IMR-90 (cell line): ENCODE measurements around the gene PLA2G4E. TPM values are rescaled to one million over a fixed set of nuclear protein-coding genes. Genes with fewer than 3 reads are reported as not detected.

Experiments used
- ATAC-seq: fragments of 200-7000 bp; cut with Tn5 transposase; 2 replicates; pipeline ENCODE4 v1.9.1; 2020; ENCODE audit warnings: low read depth, mild to moderate bottlenecking, moderate library complexity
- BruUV-seq: library from RNA; stranded (reverse); fragments of 400-500 nt; replicated peaks from 2 replicates; lab custom pipeline; 2021; lab: Mats Ljungman, UMichigan
- CTCF ChIA-PET: fragments of 300-600 bp; formaldehyde crosslinking; extraction: SDS; loops from one replicate; lab custom pipeline; 2021; ENCODE audit warnings: antibody characterized with exemption; lab: Yijun Ruan, JAX
- POLR2A ChIA-PET: fragments of 300-600 bp; sonication (Branson Sonifier 250); formaldehyde crosslinking; loops from one replicate; lab custom pipeline; 2022; ENCODE audit warnings: antibody characterized with exemption; ENCODE audit not compliant: unreplicated experiment; lab: Charles Lee
- DNase-seq: peaks from one replicate; pipeline ENCODE4 v3.0.0; 2013
- H2AFZ ChIP-seq: replicated peaks from 2 replicates; pipeline ENCODE3; 2013; ENCODE audit warnings: low read length, mild to moderate bottlenecking; ENCODE audit not compliant: poor library complexity
- H2AK5ac ChIP-seq: 2 replicates; pipeline ENCODE4 v1.6.1; 2013; ENCODE audit warnings: low read depth, low read length, inconsistent platforms
- H2AK9ac ChIP-seq: replicated peaks from 2 replicates; pipeline ENCODE3; 2013; ENCODE audit warnings: mild to moderate bottlenecking, low read depth, low read length, moderate library complexity; ENCODE audit not compliant: poor library complexity
- H2BK120ac ChIP-seq: 2 replicates; pipeline ENCODE4 v1.6.1; 2013; ENCODE audit warnings: low read depth, low read length, inconsistent platforms
- H2BK15ac ChIP-seq: 3 replicates; pipeline ENCODE4 v1.6.1; 2013; ENCODE audit warnings: low read depth, low read length, inconsistent platforms
- H2BK20ac ChIP-seq: 2 replicates; pipeline ENCODE4 v1.6.1; 2013; ENCODE audit warnings: low read depth, mild to moderate bottlenecking, inconsistent platforms, low read length, moderate library complexity
- H2BK5ac ChIP-seq: 2 replicates; pipeline ENCODE4 v1.6.1; 2013; ENCODE audit warnings: mild to moderate bottlenecking, low read depth, low read length, inconsistent platforms; ENCODE audit not compliant: poor library complexity, severe bottlenecking
- H3K14ac ChIP-seq: replicated peaks from 2 replicates; pipeline ENCODE4 v1.6.1; 2013; ENCODE audit warnings: low read depth, low read length, inconsistent platforms
- H3K18ac ChIP-seq: 2 replicates; pipeline ENCODE4 v1.6.1; 2013; ENCODE audit warnings: low read depth, low read length, control low read depth
- H3K23ac ChIP-seq: 2 replicates; pipeline ENCODE4 v1.6.1; 2013; ENCODE audit warnings: low read depth, low read length, inconsistent platforms
- H3K27ac ChIP-seq: 2 replicates; pipeline ENCODE4 v1.5.1; 2013; ENCODE audit warnings: mild to moderate bottlenecking, control low read depth, low read length; ENCODE audit not compliant: insufficient read depth
- H3K27me3 ChIP-seq: 2 replicates; pipeline ENCODE4 v1.6.1; 2013; ENCODE audit warnings: low read length; ENCODE audit not compliant: control insufficient read depth, insufficient read depth
- H3K36me3 ChIP-seq: 2 replicates; pipeline ENCODE4 v1.6.1; 2013; ENCODE audit warnings: low read length, mixed read lengths; ENCODE audit not compliant: control insufficient read depth, insufficient read depth
- H3K4ac ChIP-seq: 2 replicates; pipeline ENCODE4 v1.6.1; 2013; ENCODE audit warnings: low read depth, low read length, inconsistent platforms
- H3K4me1 ChIP-seq: 2 replicates; pipeline ENCODE4 v1.6.1; 2013; ENCODE audit warnings: low read length, mixed read lengths; ENCODE audit not compliant: control insufficient read depth, insufficient read depth
- H3K4me2 ChIP-seq: 2 replicates; pipeline ENCODE4 v1.6.1; 2013; ENCODE audit warnings: low read depth, mild to moderate bottlenecking, control low read depth, low read length, moderate library complexity
- H3K4me3 ChIP-seq: 2 replicates; pipeline ENCODE4 v1.5.1; 2013; ENCODE audit warnings: low read depth, mild to moderate bottlenecking, control low read depth, low read length, moderate library complexity; ENCODE audit not compliant: insufficient read depth
- H3K56ac ChIP-seq: 2 replicates; pipeline ENCODE4 v1.6.1; 2013; ENCODE audit warnings: low read length, inconsistent platforms; ENCODE audit not compliant: insufficient read depth; ENCODE audit errors: extremely low read depth
- H3K79me1 ChIP-seq, 2 experiments: 2 replicates each; pipeline ENCODE4 v1.6.1; 2013; ENCODE audit warnings: low read length in 2 of 2, inconsistent platforms in 1 of 2, low read depth in 1 of 2
- H3K9ac ChIP-seq: 2 replicates; pipeline ENCODE4 v1.6.1; 2013; ENCODE audit warnings: low read depth, low read length, control low read depth
- H3K9me1 ChIP-seq: 2 replicates; pipeline ENCODE4 v1.6.1; 2013; ENCODE audit warnings: low read length, inconsistent platforms; ENCODE audit not compliant: insufficient read depth
- H3K9me3 ChIP-seq: 2 replicates; pipeline ENCODE4 v1.6.1; 2013; ENCODE audit warnings: low read length; ENCODE audit not compliant: control insufficient read depth, insufficient read depth
- H4K20me1 ChIP-seq: 2 replicates; pipeline ENCODE4 v1.6.1; 2013; ENCODE audit warnings: low read length, inconsistent platforms; ENCODE audit not compliant: insufficient read depth
- H4K5ac ChIP-seq: 2 replicates; pipeline ENCODE4 v1.6.1; 2013; ENCODE audit warnings: mild to moderate bottlenecking, low read depth, low read length, control low read depth
- H4K8ac ChIP-seq, 2 experiments: 2 replicates each; pipeline ENCODE4 v1.6.1; 2013; ENCODE audit warnings: low read depth in 2 of 2, low read length in 2 of 2, control low read depth in 1 of 2, inconsistent platforms in 1 of 2
- H4K91ac ChIP-seq: 2 replicates; pipeline ENCODE4 v1.6.1; 2013; ENCODE audit warnings: low read depth, low read length, inconsistent platforms; ENCODE audit not compliant: insufficient read depth
- CEBPB ChIP-seq: IDR thresholded peaks from 2 replicates; pipeline ENCODE4 v1.6.1; 2012; ENCODE audit warnings: low read depth, low read length, improper control_type of control experiment
- CHD1 ChIP-seq: IDR thresholded peaks from 2 replicates; pipeline ENCODE4 v1.6.1; 2012; ENCODE audit warnings: low read depth, low read length, improper control_type of control experiment
- FOS ChIP-seq: fragments of 150-350 bp; IDR thresholded peaks from 2 replicates; pipeline ENCODE4 v1.6.1; 2016; ENCODE audit warnings: low read depth, low read length
- MAZ ChIP-seq: IDR thresholded peaks from 2 replicates; pipeline ENCODE4 v1.6.1; 2012; ENCODE audit warnings: low read depth, mild to moderate bottlenecking, low read length, improper control_type of control experiment, moderate library complexity, borderline replicate concordance
- NFE2L2 ChIP-seq: fragments of 150-350 bp; IDR thresholded peaks from 2 replicates; pipeline ENCODE4 v1.6.1; 2016; ENCODE audit warnings: low read depth, mild to moderate bottlenecking, low read length
- POLR2A ChIP-seq: IDR thresholded peaks from 2 replicates; pipeline ENCODE4 v1.6.1; 2012; ENCODE audit warnings: mild to moderate bottlenecking, low read depth, low read length
- RFX5 ChIP-seq: IDR thresholded peaks from 2 replicates; pipeline ENCODE4 v1.8.0; 2012; ENCODE audit warnings: low read depth, mild to moderate bottlenecking, low read length, moderate library complexity
- WGBS, 2 experiments: methylation state at CpG; one replicate each; pipeline versions ENCODE4 v1.1.5 to v1.1.7; 2013; ENCODE audit warnings: missing lambda C conversion rate in 2 of 2; ENCODE audit not compliant: insufficient read length in 1 of 2; ENCODE audit errors: extremely low coverage in 2 of 2; 5-methylcytosine and 5-hydroxymethylcytosine counted together
- dilution Hi-C: fragments of 300-500 bp; cut with HindIII; formaldehyde crosslinking; loops from one replicate; pipeline ENCODE4 v1.14.3; 2018; ENCODE audit warnings: low sequenced_read_pairs; ENCODE audit not compliant: unreplicated experiment
- in situ Hi-C: fragments of 300-500 bp; cut with MboI; formaldehyde crosslinking; loops from 3 replicates; pipeline ENCODE4 v1.14.3; 2019; ENCODE audit warnings: low sequenced_read_pairs, inconsistent platforms, mixed read lengths
- intact Hi-C: fragments of 100-400 bp; cut with micrococcal nuclease; formaldehyde crosslinking; loops from 2 replicates; pipeline ENCODE4 v1.10.0; 2022
- polyA plus RNA-seq, 3 experiments: library from polyadenylated mRNA; depleted of rRNA; stranded (reverse); fragments of >200 nt; gene quantifications; 2 replicates each; pipeline ENCODE4 v1.2.3, GENCODE V29; 2012; ENCODE audit warnings: low replicate concordance in 1 of 3
- total RNA-seq: library from RNA; depleted of rRNA; stranded (reverse); fragments of >200 nt; gene quantifications from 2 replicates; pipeline ENCODE4 v1.2.3, GENCODE V29; 2012

PLA2G4E gene
- total and polyA plus RNA-seq, 2 of the 4 experiments (the other 2 are of a cell fraction), result not detected

GRCh38 chr15:41967506-41968206 lies 53.2 kb downstream of the PLA2G4E start (continued):
- no peak for TF ChIP-seq CHD1
- no peak for TF ChIP-seq NFE2L2

GRCh38 chr15:41966920-41967465 lies 53.8 kb downstream of the PLA2G4E start:
- Histone ChIP-seq H3K9ac (no peak overlapping the region), H2BK5ac (no peak overlapping the region), H3K36me3 (no peaks in the 10 kb centered on the region), H2AK9ac (no peak overlapping the region), H2BK120ac (no peak overlapping the region), H4K20me1 (peaks cover 11% of the 10 kb centered on the region; the same call in 1 of the 2 replicates), H2BK20ac (no peak overlapping the region), H2AFZ (no peak overlapping the region), H3K27ac (no peak overlapping the region), H3K4ac (no peak overlapping the region), H2BK15ac (no peak overlapping the region), H3K9me3 (no peaks in the 10 kb centered on the region), H2AK5ac (no peak overlapping the region; the same call in 1 of the 2 replicates), H3K14ac (no peak overlapping the region), H4K5ac (no peak overlapping the region), H3K4me3 (no peak overlapping the region), H3K9me1 (peaks cover 15% of the 10 kb centered on the region), H3K4me1 (peaks cover 11% of the 10 kb centered on the region), H3K4me2 (no peak overlapping the region), H3K23ac (no peak overlapping the region; the same call in 1 of the 2 replicates), H3K27me3 (no peaks in the 10 kb centered on the region), H4K91ac (no peak overlapping the region), H3K18ac (no peak overlapping the region), H3K56ac (no peak overlapping the region), H3K79me1 (peaks cover 43 to 69% of the 10 kb centered on the region in 2 experiments), H4K8ac (no peak overlapping the region; a peak in 1 of 4 replicates)
- dilution Hi-C loops (no loop called here), intact Hi-C loops (no loop called here), in situ Hi-C loops (no loop called here)
- TF ChIP-seq POLR2A (no peak), RFX5 (no peak), CEBPB (no peak), MAZ (no peak), FOS (no peak), NFE2L2 (no peak)
- BruUV-seq, result no TSS peak
- ChIA-PET CTCF (interaction anchor here (0.7 kb wide), 1 partner anchor 271 kb away, joined by 3 read pairs; no protein-coding TSS in a partner anchor), POLR2A (no interaction called here)
- no peak for ATAC-seq
- 100% methylated on average over 1 of the region's 3 CpGs; no CpG with 5 or more reads in 1 of the 2 experiments for WGBS, 2 experiments
- DNase-seq, result no peak
